AG09309 (cell line): ENCODE measurements around the gene BAIAP2L1.

Source experiments
- DNase-seq: peaks from one replicate; pipeline ENCODE4 v3.0.0-alpha.2; 2010; ENCODE audit warnings: low read depth
- H3K4me3 ChIP-seq: 2 replicates; pipeline ENCODE4 v1.5.1; 2011; ENCODE audit warnings: mild to moderate bottlenecking, low read depth, low read length, moderate library complexity; ENCODE audit not compliant: control insufficient read depth
- CTCF ChIP-seq: IDR thresholded peaks from 2 replicates; pipeline ENCODE4 v1.5.1; 2011; ENCODE audit warnings: mild to moderate bottlenecking, low read depth, low read length, inconsistent platforms; ENCODE audit not compliant: insufficient read depth, control insufficient read depth; ENCODE audit errors: missing control alignments

BAIAP2L1 gene

GRCh38 chr7:98351136-98351535, 49.8 kb downstream of the BAIAP2L1 start:
- H3K4me3 ChIP-seq, result no peak overlapping the region
- TF ChIP-seq CTCF, result no peak
- DNase-seq, result no peak

DNA sequence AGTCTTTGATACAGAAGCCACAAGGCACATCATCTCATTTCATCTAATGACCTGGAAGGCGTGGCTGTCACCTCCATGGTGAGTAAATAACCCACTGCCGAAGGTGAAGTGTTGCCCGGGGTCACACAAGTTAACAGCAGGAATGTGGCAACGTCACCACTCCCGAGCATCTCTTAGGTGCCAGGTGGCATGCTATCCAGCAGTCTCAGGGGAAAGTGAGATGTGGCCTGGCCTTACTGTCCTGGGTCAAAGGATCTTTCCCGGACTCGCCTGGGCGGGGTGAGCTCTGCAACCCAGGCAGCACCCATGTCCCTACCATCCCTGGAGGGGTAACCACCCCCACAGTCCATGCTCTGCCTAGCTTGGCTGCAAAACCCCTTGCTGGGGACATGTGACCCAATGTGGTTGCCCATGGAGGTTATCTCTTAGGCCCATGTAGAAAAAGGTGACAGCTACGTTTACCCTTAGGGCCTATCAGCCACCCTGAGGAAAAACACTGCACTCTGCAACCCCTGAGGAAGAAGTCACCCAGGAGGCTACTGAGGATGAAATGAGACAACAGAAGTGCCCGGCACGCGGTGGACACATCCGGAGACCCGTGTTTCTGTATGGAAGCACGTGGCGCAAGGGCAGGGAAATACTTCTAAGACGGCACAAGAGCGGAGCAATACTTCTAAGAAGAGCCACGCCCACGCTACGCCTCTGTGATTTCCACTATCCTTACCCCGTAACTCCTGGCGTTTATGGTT, 52.0 kb downstream of the BAIAP2L1 start:
- DNase-seq, result no peak
- no peak overlapping the region for H3K4me3 ChIP-seq
- no peak for TF ChIP-seq CTCF

DNA sequence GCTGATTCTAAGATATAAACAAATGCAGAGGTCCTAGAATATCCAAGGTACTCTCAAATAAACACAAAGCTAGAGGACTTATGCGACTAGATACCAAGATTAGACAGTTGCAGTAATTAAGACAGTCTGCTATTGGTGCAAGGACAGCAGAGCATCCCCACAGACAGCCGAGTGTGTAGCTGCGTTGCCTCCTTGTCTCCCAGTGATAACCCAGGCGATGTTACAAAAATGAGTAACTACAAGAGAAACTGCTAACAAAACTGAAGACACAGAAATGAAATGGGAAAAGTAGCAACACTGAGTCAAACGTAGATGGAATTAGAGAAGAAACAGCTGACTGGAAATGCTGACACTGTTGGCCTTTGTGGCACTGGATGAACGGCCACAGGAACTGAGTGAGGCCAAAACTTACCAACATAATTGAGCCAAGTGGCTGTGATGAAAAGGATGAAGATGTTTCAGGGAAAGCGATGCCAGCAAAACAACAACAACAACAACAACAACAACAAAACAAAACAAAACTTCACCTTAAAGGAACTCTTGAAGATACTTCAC, 54.3 kb downstream of the BAIAP2L1 start:
- H3K4me3 ChIP-seq, result no peak overlapping the region
- no peak for DNase-seq
- TF ChIP-seq CTCF, result no peak

- DNase-seq, result no peak
- TF ChIP-seq CTCF, result no peak
- H3K4me3 ChIP-seq, result no peak overlapping the region
Measured at GRCh38 chr7:98341106-98341505, 59.8 kb downstream of the BAIAP2L1 start.

GRCh38 chr7:98339043-98339442, 61.8 kb downstream of the BAIAP2L1 start:
- no peak overlapping the region for H3K4me3 ChIP-seq
- no peak for DNase-seq
- TF ChIP-seq CTCF, result no peak

GRCh38 chr7:98338441-98338840, 62.4 kb downstream of the BAIAP2L1 start:
- no peak for TF ChIP-seq CTCF
- H3K4me3 ChIP-seq, result no peak overlapping the region
- DNase-seq, result no peak
